ENCODE measurements around the gene SORBS1.
A peak's percentile ranks its signal among the peaks of the same experiment; 100 is the strongest.

SORBS1 gene

DNA sequence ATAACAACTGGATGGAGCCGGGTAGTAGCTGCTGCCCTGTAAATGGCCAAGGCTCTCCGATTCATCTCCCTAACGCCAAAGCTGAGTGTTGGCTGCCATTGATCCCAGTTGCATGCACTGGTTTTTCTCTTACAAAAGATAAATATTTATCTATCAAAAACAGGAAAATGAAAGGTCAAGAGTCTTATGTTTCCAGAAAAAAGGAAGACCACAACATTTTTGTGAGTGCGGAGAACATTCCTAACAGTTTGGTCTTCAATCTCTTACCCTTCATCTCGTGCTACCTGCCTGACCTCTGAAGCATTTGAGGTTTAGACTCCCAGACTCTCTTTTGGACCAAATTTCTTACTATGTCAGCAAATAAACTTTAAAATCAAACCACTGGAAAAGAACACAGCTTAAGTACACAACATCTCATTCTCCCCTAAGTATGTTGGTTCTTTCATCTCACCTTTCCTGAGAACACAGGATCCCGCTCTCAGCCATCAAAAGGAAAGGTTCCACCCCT lies 61.6 kb downstream of the SORBS1 start:
- H3K27ac ChIP-seq (ENCODE audit: low read depth, low read length) = no peak overlapping the region
- no peak overlapping the region for H3K4me3 ChIP-seq (ENCODE audit: low read depth in 1 of 2, low read length in 2 of 2)
- peaks cover 3 to 7% of the 10 kb centered on the region in 2 donors for H3K4me1 ChIP-seq (ENCODE audit: control insufficient read depth in 1 of 2, insufficient read depth in 2 of 2, low read length in 2 of 2)

DNA sequence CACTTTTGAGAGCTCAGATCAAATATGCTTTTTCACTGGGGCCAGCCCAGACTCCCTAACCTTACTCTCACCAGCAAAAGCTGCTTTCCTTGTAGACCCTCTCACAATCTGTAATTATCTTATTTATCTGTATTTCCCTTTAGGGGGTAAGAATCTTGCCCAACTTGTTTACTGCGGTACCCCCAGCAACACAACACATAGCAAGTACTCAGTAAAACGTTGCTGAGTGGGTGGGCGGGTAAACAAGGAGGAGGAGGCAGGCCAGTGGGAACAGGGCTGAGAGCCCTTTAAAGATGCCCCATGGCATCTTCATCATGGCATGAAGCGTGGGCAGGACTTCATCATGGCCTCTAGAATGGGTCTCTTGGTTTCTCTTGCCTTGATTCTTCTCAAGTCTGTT lies 64.2 kb downstream of the SORBS1 start:
- Histone ChIP-seq H3K36me3 (ENCODE audit: control insufficient read depth in 1 of 2, insufficient read depth in 2 of 2, low read length in 2 of 2) (peaks cover 0 to 2% of the 10 kb centered on the region in 2 donors), H3K9me3 (ENCODE audit: control insufficient read depth in 1 of 2, low read length in 2 of 2) (no peaks in the 10 kb centered on the region), H3K9ac (ENCODE audit: low read depth in 1 of 2, low read length in 2 of 2) (no peak overlapping the region), H3K4me1 (ENCODE audit: control insufficient read depth in 1 of 2, insufficient read depth in 2 of 2, low read length in 2 of 2) (peaks cover 0 to 6% of the 10 kb centered on the region in 2 donors), H3K4me3 (ENCODE audit: low read depth in 1 of 2, low read length in 2 of 2) (no peak overlapping the region), H3K27me3 (ENCODE audit: control insufficient read depth in 1 of 2, insufficient read depth in 2 of 2, low read length in 2 of 2) (no peaks in the 10 kb centered on the region), H3K27ac (ENCODE audit: low read depth, low read length) (no peak overlapping the region)

More for the DNA sequence above, 61.6 kb downstream of the SORBS1 start:
- H3K27me3 ChIP-seq (ENCODE audit: control insufficient read depth in 1 of 2, insufficient read depth in 2 of 2, low read length in 2 of 2) = no peaks in the 10 kb centered on the region
- peaks cover 0 to 2% of the 10 kb centered on the region in 2 donors for H3K36me3 ChIP-seq (ENCODE audit: control insufficient read depth in 1 of 2, insufficient read depth in 2 of 2, low read length in 2 of 2)
- H3K9ac ChIP-seq (ENCODE audit: low read depth in 1 of 2, low read length in 2 of 2) = no peak overlapping the region
- H3K9me3 ChIP-seq (ENCODE audit: control insufficient read depth in 1 of 2, low read length in 2 of 2) = no peaks in the 10 kb centered on the region

DNA sequence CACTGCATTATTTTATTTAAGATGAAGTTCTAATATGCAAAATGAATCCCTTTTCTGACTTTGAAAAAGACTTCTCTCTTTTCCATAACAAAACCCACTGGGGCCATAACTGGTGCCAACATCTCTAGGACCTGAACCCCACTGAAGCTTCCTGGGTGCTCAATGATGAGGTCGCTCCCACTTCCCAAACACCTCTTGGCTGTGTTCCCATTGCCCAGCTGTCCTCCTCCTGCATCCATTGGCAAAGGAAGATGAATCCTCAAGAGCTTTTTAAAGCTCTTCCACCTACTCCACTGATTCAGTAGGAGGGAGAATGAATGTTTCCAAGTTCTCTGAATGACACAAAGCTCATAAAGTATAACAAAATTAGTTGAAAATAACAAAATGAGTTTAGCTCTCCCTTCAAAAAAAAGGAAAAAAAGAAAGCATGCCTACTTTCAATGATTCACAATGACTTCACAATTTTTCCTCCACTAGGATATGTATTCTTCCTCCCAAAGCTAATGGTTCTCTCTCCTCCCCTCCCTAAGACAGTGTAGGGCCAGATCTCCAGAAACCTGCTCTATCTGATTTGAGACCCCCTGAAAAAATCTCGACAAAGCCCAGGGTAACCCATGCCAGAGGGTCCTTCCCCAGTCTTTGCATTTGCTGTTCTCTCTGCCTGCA lies 64.8 kb downstream of the SORBS1 start:
- no peak overlapping the region for H3K4me3 ChIP-seq (ENCODE audit: low read depth in 1 of 2, low read length in 2 of 2)
- H3K9ac ChIP-seq (ENCODE audit: low read depth in 1 of 2, low read length in 2 of 2) = no peak overlapping the region
- H3K36me3 ChIP-seq (ENCODE audit: control insufficient read depth in 1 of 2, insufficient read depth in 2 of 2, low read length in 2 of 2) = peaks cover 0 to under 1% of the 10 kb centered on the region in 2 donors
- no peaks in the 10 kb centered on the region for H3K27me3 ChIP-seq (ENCODE audit: control insufficient read depth in 1 of 2, insufficient read depth in 2 of 2, low read length in 2 of 2)
- no peak overlapping the region for H3K27ac ChIP-seq (ENCODE audit: low read depth, low read length)
- no peaks in the 10 kb centered on the region for H3K9me3 ChIP-seq (ENCODE audit: control insufficient read depth in 1 of 2, low read length in 2 of 2)
- peaks cover 0 to 6% of the 10 kb centered on the region in 2 donors for H3K4me1 ChIP-seq (ENCODE audit: control insufficient read depth in 1 of 2, insufficient read depth in 2 of 2, low read length in 2 of 2)

DNA sequence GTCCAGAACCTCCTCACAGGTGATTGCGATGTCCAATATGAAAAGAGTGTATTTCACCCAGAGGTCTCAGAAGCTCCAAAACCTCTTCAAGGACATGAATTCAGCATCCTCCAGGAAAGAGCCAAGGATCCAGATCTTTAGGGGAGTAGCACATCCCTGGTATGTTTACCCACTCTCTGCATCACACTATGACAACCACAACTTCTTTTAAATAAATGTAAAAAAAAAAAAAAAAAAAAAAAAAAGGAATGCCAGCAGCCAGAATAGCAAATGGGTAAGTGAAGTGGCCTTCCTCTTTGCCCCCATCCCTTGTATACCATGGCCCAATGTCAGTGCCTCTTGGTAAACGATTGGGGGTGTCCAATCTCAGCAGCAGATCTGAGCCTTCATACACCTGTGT lies 67.3 kb downstream of the SORBS1 start:
- H3K9ac ChIP-seq (ENCODE audit: low read depth in 1 of 2, low read length in 2 of 2) = no peak overlapping the region
- no peaks in the 10 kb centered on the region for H3K36me3 ChIP-seq (ENCODE audit: control insufficient read depth in 1 of 2, insufficient read depth in 2 of 2, low read length in 2 of 2)
- H3K9me3 ChIP-seq (ENCODE audit: control insufficient read depth in 1 of 2, low read length in 2 of 2) = no peaks in the 10 kb centered on the region
- H3K27ac ChIP-seq (ENCODE audit: low read depth, low read length) = no peak overlapping the region
- H3K4me1 ChIP-seq (ENCODE audit: control insufficient read depth in 1 of 2, insufficient read depth in 2 of 2, low read length in 2 of 2) = peaks cover 0 to 6% of the 10 kb centered on the region in 2 donors
- H3K4me3 ChIP-seq (ENCODE audit: low read depth in 1 of 2, low read length in 2 of 2) = no peak overlapping the region
- no peaks in the 10 kb centered on the region for H3K27me3 ChIP-seq (ENCODE audit: control insufficient read depth in 1 of 2, insufficient read depth in 2 of 2, low read length in 2 of 2)

DNA sequence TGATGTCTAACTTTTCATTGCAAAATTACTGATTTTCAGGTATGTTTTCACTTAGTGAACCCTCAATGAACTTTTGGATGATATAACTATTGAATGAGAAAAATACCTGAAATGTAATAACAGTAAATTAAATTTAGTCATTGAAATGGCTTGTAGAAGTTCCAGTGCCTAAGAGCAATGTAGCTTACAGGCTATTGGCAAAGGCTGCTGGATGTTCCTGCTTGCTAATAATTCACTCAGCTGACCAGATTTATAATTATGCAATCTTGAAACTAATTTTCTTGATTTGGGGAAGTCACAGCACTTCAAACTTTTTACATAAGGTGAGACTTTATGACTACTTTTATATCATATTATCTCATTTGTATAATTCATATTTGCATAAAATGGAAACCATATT lies 73.2 kb downstream of the SORBS1 start:
- Histone ChIP-seq H3K9ac (ENCODE audit: low read depth in 1 of 2, low read length in 2 of 2) (no peak overlapping the region), H3K4me3 (ENCODE audit: low read depth in 1 of 2, low read length in 2 of 2) (no peak overlapping the region), H3K4me1 (ENCODE audit: control insufficient read depth in 1 of 2, insufficient read depth in 2 of 2, low read length in 2 of 2) (no peaks in the 10 kb centered on the region), H3K36me3 (ENCODE audit: control insufficient read depth in 1 of 2, insufficient read depth in 2 of 2, low read length in 2 of 2) (no peaks in the 10 kb centered on the region), H3K9me3 (ENCODE audit: control insufficient read depth in 1 of 2, low read length in 2 of 2) (no peaks in the 10 kb centered on the region), H3K27ac (ENCODE audit: low read depth, low read length) (no peak overlapping the region), H3K27me3 (ENCODE audit: control insufficient read depth in 1 of 2, insufficient read depth in 2 of 2, low read length in 2 of 2) (no peaks in the 10 kb centered on the region)

DNA sequence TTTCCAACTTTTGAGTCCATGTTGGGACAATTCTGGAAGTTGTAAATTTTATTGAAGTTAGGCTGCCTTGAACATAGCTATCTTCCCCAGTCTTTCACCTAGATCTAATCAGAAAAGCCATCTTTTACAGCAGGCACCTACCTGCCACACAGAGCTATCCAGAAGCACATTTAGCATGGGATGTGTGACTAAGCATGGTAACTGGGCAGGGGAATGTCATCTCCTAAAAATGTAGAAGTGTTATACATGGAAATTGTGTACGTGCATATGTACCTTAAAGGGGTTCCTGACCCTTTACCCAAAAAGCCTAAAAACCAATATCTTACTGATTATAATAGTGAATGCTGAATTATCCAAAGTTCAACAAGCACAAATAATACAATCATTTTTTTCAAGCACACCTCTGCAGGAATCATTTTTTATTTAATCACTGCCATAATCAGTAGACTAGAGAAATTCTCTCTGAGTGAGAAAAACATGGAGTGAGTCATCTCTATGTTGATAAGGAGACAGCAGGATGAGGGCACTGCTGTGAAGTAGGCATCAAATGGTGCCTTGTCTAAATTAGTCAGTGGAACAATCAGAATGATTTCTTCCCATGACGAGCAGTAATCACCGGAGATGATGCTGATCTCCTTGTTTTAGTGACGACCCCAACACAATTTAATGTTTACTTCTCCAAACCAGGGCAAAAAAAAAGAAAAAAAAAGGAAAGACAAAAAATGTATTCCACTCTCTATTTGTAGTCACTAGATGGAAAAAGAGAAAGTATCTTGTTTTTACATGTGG lies 75.9 kb downstream of the SORBS1 start:
- H3K9me3 ChIP-seq (ENCODE audit: control insufficient read depth in 1 of 2, low read length in 2 of 2) = no peaks in the 10 kb centered on the region
- peaks cover 8 to 13% of the 10 kb centered on the region in 2 donors for H3K4me1 ChIP-seq (ENCODE audit: control insufficient read depth in 1 of 2, insufficient read depth in 2 of 2, low read length in 2 of 2)
- no peaks in the 10 kb centered on the region for H3K36me3 ChIP-seq (ENCODE audit: control insufficient read depth in 1 of 2, insufficient read depth in 2 of 2, low read length in 2 of 2)
- no peak overlapping the region for H3K27ac ChIP-seq (ENCODE audit: low read depth, low read length)
- H3K9ac ChIP-seq (ENCODE audit: low read depth in 1 of 2, low read length in 2 of 2) = no peak overlapping the region
- no peak overlapping the region for H3K4me3 ChIP-seq (ENCODE audit: low read depth in 1 of 2, low read length in 2 of 2)
- no peaks in the 10 kb centered on the region for H3K27me3 ChIP-seq (ENCODE audit: control insufficient read depth in 1 of 2, insufficient read depth in 2 of 2, low read length in 2 of 2)

DNA sequence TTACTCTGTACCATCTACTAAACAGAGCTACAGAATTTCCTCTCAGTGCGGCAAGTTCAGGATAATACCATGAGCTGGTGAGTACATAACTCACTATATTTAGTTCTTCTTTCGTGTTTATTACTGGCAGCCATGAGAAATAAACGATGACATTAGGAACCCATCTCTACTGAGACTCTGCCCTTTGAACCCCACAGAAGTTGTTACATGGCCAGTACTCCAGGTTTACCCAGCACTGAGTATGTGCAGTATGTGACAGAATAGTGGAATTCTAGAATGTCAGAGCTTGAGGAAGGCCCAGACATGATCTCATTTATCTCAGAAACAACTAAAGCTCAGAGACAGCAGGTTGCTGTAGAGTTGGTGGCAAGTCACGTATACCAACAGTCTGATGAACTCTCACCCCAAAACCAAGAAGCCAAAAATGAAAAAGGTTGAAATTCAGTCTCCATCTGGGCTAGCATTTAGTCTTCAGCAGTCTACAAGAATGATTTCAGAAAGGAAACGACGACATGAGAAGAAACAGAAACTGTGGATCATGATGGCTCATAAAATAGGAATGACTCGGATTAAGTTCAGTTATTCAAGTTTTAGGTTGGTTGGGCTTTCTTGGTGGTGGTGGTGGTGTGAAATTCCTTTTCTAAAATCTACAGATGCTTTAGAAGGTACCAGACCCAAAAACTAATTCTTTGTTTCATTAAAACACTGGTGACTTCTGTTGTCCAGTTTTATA lies 78.5 kb downstream of the SORBS1 start:
- Histone ChIP-seq H3K9ac (ENCODE audit: low read depth in 1 of 2, low read length in 2 of 2) (no peak overlapping the region), H3K9me3 (ENCODE audit: control insufficient read depth in 1 of 2, low read length in 2 of 2) (no peaks in the 10 kb centered on the region), H3K27me3 (ENCODE audit: control insufficient read depth in 1 of 2, insufficient read depth in 2 of 2, low read length in 2 of 2) (no peaks in the 10 kb centered on the region), H3K4me3 (ENCODE audit: low read depth in 1 of 2, low read length in 2 of 2) (no peak overlapping the region), H3K36me3 (ENCODE audit: control insufficient read depth in 1 of 2, insufficient read depth in 2 of 2, low read length in 2 of 2) (no peaks in the 10 kb centered on the region), H3K4me1 (ENCODE audit: control insufficient read depth in 1 of 2, insufficient read depth in 2 of 2, low read length in 2 of 2) (peaks cover 12 to 28% of the 10 kb centered on the region in 2 donors), H3K27ac (ENCODE audit: low read depth, low read length) (no peak overlapping the region)

DNA sequence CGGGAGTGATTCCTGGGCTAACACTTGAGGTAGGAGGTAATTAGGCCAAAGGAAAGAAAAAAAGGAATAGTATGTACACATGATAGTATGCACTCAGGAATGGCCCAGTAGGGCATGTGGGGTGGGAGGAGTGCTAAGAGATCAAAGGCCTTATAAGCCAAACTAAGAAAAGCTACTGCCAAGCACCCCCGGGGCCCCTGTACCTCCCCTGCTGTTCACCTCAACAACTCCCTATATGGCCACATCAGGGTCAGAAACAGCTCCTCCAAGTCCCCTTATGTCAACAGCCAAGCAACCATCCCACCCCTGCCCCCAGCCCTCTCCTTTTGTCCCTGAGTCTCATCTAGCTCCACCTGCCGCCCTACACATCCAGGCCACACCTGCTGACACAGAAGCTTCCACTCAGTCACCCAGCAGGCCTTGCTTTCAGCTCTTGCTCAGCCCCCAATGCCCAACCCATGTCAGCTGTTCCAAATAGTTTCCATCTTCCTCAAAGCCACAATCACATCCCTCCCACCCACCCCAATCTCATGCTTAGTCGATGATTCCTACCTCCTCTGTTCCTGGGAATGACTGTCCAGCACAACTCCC lies 80.2 kb downstream of the SORBS1 start:
- Histone ChIP-seq H3K9me3 (ENCODE audit: control insufficient read depth in 1 of 2, low read length in 2 of 2) (no peaks in the 10 kb centered on the region), H3K4me3 (ENCODE audit: low read depth in 1 of 2, low read length in 2 of 2) (no peak overlapping the region), H3K27me3 (ENCODE audit: control insufficient read depth in 1 of 2, insufficient read depth in 2 of 2, low read length in 2 of 2) (no peaks in the 10 kb centered on the region), H3K4me1 (ENCODE audit: control insufficient read depth in 1 of 2, insufficient read depth in 2 of 2, low read length in 2 of 2) (peaks cover 19 to 45% of the 10 kb centered on the region in 2 donors), H3K27ac (ENCODE audit: low read depth, low read length) (no peak overlapping the region), H3K36me3 (ENCODE audit: control insufficient read depth in 1 of 2, insufficient read depth in 2 of 2, low read length in 2 of 2) (no peaks in the 10 kb centered on the region), H3K9ac (ENCODE audit: low read depth in 1 of 2, low read length in 2 of 2) (peak overlapping the region in 1 of 2 donors; percentile 21)

DNA sequence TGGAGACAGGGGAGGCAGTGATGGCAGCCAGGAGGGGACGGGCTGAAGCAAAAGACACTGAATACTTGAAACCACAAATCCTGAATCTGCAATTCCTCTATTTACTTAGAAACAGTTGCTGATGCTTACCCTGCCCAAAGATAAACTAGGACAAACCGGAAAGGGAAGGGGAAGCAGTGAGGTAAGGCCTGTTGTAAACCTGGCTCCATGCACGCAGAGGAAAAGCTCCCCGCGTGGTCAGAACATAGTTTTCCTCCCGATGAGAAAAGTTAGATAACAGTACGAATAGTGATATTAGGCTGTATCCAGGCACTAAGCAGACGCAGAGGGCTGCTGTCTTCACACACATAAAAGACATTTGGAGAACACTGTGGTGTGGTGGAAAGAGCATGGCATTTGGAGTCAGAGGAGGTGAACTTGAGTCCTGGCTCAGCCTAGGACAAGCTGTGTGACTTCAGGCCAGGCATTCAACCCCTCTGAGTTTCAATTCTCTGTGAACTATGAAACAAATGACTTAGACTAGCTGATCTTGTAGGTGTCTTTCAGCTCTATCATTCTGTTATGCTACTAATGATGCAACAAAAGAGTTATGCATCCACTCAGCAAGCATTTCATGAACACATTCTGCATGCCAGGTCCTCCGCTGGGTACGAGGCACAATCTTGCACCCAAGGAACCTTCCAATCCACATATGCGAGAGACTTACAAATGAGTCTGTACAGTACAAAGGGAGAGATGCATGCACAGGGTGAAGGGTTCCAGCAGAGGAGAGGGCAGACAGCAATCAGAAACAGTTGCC lies 80.9 kb downstream of the SORBS1 start:
- Histone ChIP-seq H3K9ac (ENCODE audit: low read depth in 1 of 2, low read length in 2 of 2) (peak overlapping the region in 1 of 2 donors; percentile 21), H3K4me3 (ENCODE audit: low read depth in 1 of 2, low read length in 2 of 2) (no peak overlapping the region), H3K9me3 (ENCODE audit: control insufficient read depth in 1 of 2, low read length in 2 of 2) (no peaks in the 10 kb centered on the region), H3K36me3 (ENCODE audit: control insufficient read depth in 1 of 2, insufficient read depth in 2 of 2, low read length in 2 of 2) (no peaks in the 10 kb centered on the region), H3K27ac (ENCODE audit: low read depth, low read length) (peak overlapping the region; percentile 42), H3K27me3 (ENCODE audit: control insufficient read depth in 1 of 2, insufficient read depth in 2 of 2, low read length in 2 of 2) (no peaks in the 10 kb centered on the region), H3K4me1 (ENCODE audit: control insufficient read depth in 1 of 2, insufficient read depth in 2 of 2, low read length in 2 of 2) (peaks cover 20 to 47% of the 10 kb centered on the region in 2 donors)
